Measurements from ENCODE around the gene SDHAF2. TPM values are rescaled to one million over a fixed set of nuclear protein-coding genes. Genes with fewer than 3 reads are reported as not detected.

Gene SDHAF2
- total RNA-seq, 2 donors from 2014 or later = 33.4 to 39.2 TPM

- intact Hi-C loops (cut with DNase I, micrococcal nuclease) = no loop called here
- DNase-seq (no peak), ATAC-seq (no peak)
These were observed 56.9 kb downstream of the SDHAF2 start for GRCh38 chr11:61486779-61487178.

DNA sequence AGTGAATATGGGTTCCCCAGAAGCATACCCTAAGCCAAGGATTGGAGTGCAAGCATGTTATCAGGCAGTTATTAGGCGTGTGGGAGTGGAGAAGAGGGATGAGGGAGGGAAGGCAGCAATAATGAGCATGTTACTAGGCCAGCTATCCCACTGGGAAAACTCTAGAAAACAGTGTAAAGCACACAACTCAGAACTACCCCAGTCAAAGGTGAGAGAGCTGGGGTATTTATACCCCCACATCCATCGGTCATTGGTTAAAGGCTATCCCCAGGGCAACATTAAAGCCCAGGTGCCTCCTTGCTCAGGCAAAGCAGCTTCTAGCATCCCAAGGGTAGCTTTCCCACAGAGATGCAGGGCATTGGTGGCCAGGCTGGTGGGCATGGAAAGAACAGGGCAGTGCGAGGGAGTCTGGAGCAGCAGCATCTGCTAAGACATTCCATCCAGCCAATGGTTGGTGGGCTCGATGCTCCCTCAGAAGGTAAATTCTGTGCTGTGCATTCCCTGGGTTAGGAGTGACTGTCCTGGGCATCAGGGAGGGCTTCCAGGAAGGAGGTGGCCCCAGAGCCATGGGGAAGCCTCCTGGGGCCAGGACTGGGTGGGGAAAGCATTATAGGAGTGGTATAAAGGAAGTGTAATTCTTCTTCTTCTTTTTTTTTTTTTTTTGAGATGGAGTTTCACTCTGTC, 57.6 kb downstream of the SDHAF2 start:
- no peak for DNase-seq
- ATAC-seq = no peak
- intact Hi-C loops (cut with DNase I, micrococcal nuclease) = no loop called here

DNA sequence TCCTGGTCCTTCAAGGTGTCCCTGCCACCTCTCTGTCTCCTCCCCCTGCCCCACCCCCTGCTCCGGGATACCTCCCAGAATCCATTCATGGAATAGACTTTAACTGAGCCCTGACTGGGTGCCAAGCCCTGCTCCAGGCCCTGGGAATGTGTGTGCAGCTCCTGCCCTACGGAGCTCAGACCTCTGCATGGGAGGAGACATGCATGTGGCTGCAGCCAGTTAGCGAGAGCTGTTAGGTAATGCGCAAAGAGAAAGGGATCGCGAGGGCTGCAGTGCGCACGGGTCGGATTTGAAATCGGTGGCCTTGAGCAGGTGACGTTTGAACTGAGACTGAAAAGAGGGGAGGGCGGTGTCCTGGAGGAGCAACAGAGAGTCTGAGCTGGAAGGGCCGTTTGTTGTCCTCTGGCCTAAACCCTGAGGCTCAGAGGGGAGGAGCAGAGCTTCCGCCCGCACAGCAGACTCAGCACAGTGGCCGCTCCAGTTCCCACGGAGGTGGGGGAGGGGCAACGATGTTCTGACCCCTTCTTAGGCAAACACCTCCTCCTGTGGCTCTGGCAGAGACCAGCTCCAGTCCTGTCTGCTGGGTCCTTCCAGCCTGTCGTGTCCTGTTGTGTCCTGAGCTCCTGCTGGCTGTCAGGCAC, 58.8 kb downstream of the SDHAF2 start:
- ATAC-seq (peak; percentile 88), DNase-seq (peak; percentile 85 to 88)
- intact Hi-C loops (cut with DNase I, micrococcal nuclease) = no loop called here

- intact Hi-C loops (cut with DNase I, micrococcal nuclease) = no loop called here
- no peak for DNase-seq
- no peak for ATAC-seq
These were observed 60.2 kb downstream of the SDHAF2 start for GRCh38 chr11:61489833-61490721.

DNA sequence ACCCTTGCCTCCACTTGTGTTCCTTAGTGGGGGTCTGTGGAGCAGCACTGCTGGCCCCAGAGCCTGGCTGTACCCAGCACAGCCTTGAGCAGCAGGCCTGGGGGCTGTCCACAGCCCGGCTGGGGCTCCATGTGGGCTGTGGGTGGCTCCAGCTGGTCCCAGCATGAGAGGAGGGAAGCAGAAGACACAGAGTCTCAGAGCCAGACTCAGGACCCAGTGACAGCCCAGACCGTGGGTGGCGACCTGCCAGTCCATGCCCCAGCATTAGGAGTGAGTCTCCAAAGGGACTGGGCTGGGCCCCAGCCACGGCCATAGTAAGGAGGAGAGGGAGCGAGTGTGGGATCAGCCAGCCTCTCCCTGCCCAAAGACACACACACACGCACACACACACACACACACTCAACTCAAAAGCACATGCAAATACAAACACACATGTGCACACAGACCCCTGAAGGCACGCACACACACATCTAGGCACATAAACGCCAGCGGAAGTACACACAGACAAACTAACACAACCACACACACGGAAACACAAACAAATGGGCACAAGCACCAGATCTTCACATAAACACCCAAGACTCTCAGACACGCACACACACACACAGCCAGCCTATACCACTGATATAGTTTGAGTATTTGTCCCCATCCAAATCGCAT, 61.9 kb downstream of the SDHAF2 start:
- intact Hi-C loops (cut with DNase I, micrococcal nuclease) = no loop called here
- ATAC-seq = no peak
- DNase-seq = no peak

DNA sequence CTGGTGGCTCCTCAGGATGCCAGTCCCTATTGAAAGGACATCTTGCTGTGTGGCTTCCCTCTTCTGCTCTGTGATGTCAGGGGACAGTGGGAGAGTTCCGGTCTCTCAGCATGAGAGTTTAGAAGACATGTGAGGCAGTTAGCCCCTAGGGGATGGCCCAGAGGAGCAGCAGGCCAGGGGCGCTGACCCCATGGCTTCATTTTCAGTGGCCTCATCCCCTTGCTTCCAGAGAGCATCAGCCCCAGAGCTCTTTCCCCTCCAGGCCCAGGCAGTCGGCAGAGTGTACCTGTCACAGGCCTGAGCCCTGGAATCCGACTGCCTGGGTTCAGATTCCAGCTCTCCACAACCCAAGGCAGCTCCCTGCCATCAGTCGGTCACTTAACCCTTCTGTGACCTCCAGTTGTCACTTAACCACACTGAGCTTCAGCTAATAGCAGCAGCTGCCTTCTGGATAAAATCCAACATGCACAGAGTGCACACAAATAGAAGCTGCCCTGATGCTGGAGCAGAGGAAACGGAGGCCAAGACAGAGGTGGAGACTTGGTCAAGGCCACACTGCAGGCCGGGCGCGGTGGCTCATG, 64.5 kb downstream of the SDHAF2 start:
- no peak for ATAC-seq
- no peak for DNase-seq
- intact Hi-C loops (cut with DNase I, micrococcal nuclease) = no loop called here

DNA sequence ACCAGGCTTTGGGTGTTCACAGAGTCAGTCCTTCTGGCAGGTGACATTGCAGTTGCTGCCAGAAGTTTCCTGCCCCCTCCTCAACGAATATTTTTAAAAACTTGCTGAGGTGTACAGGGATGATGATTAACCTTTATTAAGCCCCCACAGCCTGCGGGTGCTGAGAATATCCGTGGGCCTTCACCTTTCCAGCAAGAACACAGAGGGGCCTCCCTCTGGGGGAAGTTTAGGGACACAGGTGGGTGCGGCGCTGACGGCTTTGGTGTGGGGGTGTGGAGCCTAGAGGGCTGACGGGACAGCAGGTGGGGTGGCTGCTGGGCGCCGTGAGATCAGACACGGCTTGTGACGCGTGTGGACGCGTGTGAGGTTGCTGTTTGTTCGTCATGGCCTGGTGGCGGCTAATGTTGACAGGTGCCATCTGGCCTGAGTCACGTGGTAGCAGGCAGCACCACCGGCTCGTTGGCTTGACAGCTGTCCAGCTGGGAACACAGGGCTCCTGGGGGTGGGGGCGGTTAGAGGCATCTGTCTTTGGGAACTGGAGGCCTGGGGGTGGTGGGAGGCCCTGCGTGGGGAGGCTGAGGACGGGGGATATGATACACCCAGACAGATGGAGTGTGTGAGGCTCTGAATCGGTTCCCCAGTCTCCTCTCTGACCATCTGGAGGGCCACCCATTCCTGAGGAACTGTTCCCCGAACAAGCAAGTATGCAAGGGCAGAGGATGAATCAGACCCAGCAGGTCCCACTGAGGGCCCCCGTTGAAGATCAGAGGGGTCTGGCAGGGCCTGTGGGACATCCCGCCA, 66.1 kb downstream of the SDHAF2 start:
- DNase-seq (peak in 1 of 2 donors; percentile 33), ATAC-seq (peak; percentile 66)
- intact Hi-C loops (cut with DNase I, micrococcal nuclease) = no loop called here

Other genes with a start within 250 kb of the SDHAF2 start
- gene PGA3, start 226.6 kb upstream of the SDHAF2 start, total RNA-seq = not detected
- gene PGA4, start 207.8 kb upstream of the SDHAF2 start, total RNA-seq = under 1 TPM; 0.14 to 0.52 TPM
- gene PGA5, start 188.9 kb upstream of the SDHAF2 start, total RNA-seq = under 1 TPM in 1 of 2 donors, not detected in 1; 0.22 TPM
- gene VWCE, start 134.8 kb upstream of the SDHAF2 start, total RNA-seq = under 1 TPM; 0.36 to 0.76 TPM
- 100 to 1,000 TPM; 138 to 149 TPM for gene DDB1, start 97.0 kb upstream of the SDHAF2 start, total RNA-seq
- gene TKFC, start 96.9 kb upstream of the SDHAF2 start, total RNA-seq = 10 to 100 TPM; 58.5 to 61.5 TPM
- gene CYB561A3, start 68.2 kb upstream of the SDHAF2 start, total RNA-seq = 10 to 100 TPM; 80.6 to 80.8 TPM
- gene TMEM138, start 67.8 kb upstream of the SDHAF2 start, total RNA-seq = 10 to 100 TPM; 33.9 to 40.5 TPM
- gene TMEM216, start 37.5 kb upstream of the SDHAF2 start, total RNA-seq = 1 to 10 TPM; 7.9 to 8.5 TPM
- gene CPSF7, start 149 bp upstream of the SDHAF2 start, total RNA-seq = 10 to 100 TPM; 58.1 to 59.0 TPM
- gene LRRC10B, start 78.6 kb downstream of the SDHAF2 start, total RNA-seq = under 1 TPM; 0.61 to 0.75 TPM
- 10 to 100 TPM; 18.6 to 24.1 TPM for gene SYT7, start 151.0 kb downstream of the SDHAF2 start, total RNA-seq